HG03469 (cell line): ENCODE measurements around the gene TRIM34.
"Not testable (repeated sequence)": the region's sequence is repeated elsewhere in the genome, so short reads cannot be mapped to it uniquely, and the experiment has no call there.

Experiments used
- ATAC-seq: cut with Tn5 transposase; IDR thresholded peaks from one replicate; pipeline ENCODE4 v1.9.1; 2021; ENCODE audit warnings: mild to moderate bottlenecking, moderate library complexity, moderate number of reproducible peaks; ENCODE audit not compliant: unreplicated experiment

Gene TRIM34

DNA sequence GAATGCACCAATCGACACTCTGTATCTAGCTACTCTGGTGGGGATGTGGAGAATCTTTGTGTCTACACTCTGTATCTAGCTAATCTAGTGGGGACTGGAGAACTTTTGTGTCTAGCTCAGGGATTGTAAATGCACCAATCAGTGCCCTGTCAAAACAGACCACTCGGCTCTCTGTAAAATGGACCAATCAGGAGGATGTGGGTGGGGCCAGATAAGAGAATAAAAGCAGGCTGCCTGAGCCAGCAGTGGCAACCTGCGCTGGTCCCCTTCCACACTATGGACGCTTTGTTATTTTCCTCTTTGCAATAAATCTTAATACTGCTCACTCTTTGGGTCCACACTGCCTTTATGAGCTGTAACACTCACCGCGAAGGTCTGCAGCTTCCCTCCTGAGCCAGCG is 58.8 kb downstream of the TRIM34 start:
- not testable (repeated sequence) for ATAC-seq

DNA sequence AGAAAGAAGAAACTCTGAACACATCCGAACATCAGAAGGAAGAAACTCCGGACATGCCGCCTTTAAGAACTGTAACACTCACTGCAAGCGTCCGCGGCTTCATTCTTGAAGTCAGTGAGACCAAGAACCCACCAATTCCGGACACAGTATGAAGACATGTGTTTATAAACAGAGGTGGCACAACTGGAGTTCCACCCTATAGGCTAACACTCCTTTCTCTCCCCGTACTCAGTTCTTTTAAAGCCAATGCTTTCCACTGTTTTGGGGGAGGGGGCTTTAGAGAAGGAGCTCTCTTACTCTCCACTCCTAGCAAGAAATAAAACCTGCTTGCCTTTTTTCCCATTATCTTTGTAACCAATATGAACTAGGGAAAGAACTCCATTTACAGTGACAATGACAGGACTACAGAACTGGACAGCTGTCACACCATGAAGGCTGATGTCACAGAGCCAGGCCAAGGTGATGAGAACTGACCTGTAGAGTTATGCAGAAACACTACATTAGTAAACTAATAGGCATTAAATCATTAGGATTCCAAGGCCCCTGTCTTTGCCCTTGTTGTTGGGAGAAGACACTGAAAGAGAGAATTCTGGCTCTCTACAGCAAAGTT is 59.3 kb downstream of the TRIM34 start:
- ATAC-seq = no peak

DNA sequence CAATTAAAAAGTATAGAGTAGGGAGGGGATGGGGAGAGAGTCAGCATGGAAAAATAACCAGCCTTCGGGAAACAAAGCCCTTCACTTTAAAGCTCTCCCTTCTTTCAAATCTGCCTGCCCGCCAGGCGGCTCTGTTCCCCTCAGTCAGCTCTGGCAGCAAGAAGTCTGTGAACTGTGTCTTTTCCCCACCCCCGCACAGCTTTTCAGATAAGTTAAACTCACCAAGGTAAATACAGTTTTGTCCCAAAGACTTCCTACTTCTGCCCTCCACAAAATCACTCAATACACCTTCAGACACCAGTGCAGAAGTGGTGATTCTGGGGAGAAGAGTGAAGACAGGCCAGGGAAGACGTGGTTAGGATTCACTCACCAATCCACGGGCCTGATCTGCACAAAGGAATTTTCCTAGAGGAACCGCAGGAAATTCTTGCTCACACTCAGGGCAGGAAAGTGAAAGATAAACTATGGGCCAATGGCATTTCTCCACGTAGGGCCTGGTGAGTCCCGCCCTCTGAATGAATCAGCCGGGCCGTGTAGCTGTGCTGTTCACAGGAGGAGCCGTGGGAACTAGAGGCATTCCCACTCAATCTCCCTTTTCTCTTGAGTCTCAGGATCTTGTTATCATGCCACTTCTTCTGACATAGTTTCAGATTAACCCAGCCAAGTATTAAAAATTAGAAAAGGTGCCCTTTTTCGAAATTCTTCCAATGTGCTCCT is 60.0 kb downstream of the TRIM34 start, which contains the start of gene TRIM5:
TRIM5 (minus strand) TSS at position 429 of the 717 bp plus-strand sequence. CDS start 4,897 bp downstream, outside the sequence.
- peak; percentile 49 for ATAC-seq

DNA sequence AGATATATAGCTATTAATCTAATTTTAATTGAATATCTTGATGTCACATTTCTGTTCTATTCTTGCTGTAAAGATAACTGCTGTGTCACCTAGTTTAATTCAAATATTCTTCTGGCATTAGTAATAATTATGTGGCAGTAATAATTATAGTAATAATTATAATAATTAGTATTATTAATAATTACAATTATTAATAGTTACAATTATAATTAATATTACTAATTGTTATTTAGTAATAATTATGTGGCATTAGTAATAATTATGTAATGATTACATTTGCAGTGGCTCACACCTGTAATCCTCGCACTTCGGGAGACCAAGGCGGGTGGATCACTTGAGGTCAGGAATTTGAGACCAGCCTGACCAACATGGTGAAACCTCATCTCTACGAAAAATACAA is 61.6 kb downstream of the TRIM34 start:
- no peak for ATAC-seq

DNA sequence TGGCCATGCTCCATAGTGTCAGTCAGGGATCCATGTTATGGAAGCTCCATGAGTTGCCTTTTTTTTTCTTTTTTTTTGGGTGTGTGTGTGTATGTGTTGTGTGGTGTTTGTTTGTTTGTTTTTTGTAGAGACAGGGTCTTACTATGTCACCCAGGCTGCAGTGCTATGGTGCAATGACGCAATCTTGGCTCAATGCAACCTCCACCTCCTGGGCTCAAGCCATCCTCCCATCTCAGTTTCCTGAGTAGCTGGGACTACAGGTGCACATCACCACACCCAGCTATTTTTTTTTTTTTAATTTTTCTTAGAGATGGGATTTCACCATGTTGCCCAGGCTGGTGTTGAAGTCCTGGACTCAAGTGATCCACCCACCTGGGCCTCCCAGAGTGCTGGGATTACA is 63.7 kb downstream of the TRIM34 start:
- no peak for ATAC-seq

DNA sequence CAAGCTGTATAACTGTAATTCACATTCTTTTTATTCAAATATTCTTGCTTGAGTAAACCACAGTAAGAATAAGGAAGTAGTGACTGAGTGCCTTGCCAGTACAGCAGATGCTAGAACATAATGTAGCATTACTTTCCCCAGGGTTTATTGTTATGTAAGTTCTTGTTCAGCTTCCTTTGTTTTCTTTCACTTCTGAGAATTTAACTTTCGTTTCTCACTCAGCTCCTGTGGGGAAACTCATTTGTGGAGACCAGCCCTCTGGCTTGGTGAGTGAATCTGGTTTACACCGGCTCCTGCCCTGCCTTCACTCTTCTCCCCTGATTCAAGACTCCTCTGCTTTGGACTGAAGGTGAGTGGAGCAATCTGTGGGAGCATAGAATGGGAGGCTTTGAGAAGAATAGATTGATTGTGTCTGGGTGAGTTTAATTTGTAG is 64.8 kb downstream of the TRIM34 start, which contains the start of gene TRIM22:
TRIM22 (plus strand) TSS at position 240 of the 433 bp plus-strand sequence. CDS start 6,443 bp downstream, outside the sequence.
- ATAC-seq = peak; percentile 80

DNA sequence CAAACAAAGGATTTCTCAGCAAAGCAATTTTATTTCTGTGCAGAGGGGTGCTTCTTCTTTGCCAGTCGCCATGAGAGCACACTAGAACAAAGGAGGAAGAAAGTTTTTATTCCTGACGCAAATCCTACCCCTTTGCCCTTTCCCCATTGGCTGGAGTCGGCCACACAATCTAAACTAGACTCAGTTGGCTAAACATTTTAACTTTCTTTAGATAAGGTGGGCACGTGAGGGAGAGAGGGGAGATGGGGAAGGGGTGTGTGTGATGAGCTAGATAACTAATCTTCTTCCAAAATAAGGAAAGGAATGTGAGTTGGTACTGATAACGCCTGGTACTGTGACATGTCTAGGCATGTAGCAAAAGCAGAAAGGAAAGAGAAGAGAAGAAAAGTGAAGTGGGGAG is 65.4 kb downstream of the TRIM34 start:
- ATAC-seq = no peak

DNA sequence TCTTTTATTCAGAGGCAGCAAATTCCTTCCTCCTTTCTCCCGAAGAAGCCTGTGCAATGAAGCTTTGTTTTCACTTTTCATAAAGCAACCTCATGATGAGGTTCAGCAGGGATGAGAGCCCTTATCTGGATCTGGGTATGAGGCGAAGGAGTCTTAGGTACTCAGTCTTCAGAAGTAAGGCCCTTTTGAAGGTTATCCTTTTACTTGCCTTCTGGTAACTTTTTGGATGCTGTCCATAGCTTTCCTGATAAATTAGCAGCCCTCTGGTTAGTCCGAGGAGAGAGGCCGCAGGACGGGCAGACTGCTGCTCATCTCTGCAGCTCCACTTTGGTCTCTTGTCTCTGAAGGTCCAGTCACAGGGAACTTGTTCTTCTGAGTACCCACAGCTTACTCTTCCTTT is 65.9 kb downstream of the TRIM34 start:
- no peak for ATAC-seq

DNA sequence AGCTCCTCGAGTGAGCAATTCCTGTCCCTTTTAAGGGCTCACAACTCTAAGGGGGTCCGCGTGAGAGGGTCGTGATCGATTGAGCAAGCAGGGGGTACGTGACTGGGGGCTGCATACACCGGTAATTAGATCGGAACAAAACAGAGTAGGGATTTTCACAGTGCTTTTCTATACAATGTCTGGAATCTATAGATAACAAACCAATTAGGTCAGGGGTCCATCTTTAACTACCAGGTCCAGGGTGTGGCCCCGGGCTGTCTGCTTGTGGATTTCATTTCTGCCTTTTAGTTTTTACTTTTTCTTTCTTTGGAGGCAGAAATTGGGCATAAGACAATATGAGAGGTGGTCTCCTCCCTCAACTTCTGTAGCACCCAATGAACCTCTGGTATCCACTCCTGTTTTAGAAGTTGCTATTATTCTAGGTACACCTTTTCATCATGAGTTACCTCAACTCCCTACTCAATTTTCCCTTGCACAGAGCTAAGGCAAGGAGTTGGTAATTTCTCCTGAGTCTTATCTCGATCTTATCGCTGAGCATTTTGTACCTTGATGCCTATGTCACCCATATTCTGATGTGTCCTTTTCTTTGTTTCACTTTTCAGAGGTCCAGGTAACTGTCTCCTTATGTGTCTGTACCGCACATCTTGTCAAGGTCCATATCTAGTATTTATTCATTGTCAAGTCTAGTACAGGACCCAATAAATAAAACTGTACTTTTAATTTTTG is 66.6 kb downstream of the TRIM34 start:
- not testable (repeated sequence) for ATAC-seq

DNA sequence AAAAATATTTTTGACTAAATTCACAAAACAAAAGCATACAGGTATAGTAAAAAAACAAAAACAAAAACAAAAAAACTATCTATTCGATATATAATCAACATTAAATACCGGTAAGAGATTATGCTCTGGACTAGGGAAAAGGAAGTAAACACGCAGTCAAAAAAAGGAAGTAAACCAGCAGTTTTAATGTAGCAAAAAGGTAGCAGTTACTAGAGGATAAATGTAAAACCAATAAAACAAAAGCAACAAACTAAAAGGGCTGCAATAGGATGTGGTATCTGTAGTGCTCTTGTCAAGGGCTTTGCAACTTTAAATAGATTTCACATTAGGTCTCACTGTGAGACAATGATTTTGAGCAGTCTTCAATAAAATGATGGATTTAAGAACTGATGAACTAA is 67.2 kb downstream of the TRIM34 start:
- ATAC-seq = no peak
